GM12892 (cell line): ENCODE results near the gene GNAZ.

ENCODE experiments used
- DNase-seq: peaks from one replicate; pipeline ENCODE4 v3.0.0; 2011; ENCODE audit not compliant: insufficient read length
- FAIRE-seq: peaks from 2 replicates; lab custom pipeline; 2011; peaks lifted over from hg19 to GRCh38; lab: Jason Lieb, UNC
- POLR2A ChIP-seq: IDR thresholded peaks from 2 replicates; pipeline ENCODE4 v1.6.1; 2011; ENCODE audit warnings: low read depth, low read length, control low read depth
- POLR2AphosphoS5 ChIP-seq: IDR thresholded peaks from 2 replicates; pipeline ENCODE4 v1.6.1; 2011; ENCODE audit warnings: low read depth, low read length, control low read depth
- TAF1 ChIP-seq: IDR thresholded peaks from 2 replicates; pipeline ENCODE4 v1.6.1; 2011; ENCODE audit warnings: low read depth, mild to moderate bottlenecking, control low read depth, low read length, borderline replicate concordance

The GNAZ gene

DNA sequence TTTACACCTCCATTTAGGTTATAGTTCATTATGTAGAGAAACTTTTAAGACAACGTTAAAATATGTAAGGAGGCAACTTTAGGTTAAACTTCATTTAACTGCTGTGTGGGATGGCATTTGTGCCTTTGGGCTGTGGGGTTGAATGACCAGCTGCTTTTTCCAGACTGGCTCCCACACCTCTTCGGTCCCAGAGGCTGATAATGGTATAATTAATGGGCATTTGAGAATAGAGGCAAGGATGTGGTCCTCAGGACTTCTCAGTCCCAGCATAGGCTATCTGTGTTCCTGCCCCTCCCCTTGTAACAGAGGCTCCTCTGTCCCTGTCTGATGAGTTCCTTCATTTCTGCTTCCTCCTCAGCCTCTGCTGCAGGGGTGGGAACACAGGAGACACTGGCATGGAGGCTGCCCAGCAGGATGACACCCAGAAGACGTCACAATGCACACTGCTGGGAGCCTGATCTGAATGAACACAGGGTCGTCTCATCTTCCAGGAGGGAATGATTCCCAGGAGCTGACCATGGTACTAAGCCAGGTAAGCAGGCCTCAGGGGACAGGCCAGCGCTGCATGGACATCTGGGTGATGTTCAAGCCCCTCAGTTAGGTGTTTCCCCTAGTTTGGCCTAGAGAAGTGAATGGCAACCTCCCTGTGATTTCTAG is 17.1 kb upstream of the GNAZ start:
- FAIRE-seq, result no peak
- TF ChIP-seq POLR2AphosphoS5 (no peak), TAF1 (no peak), POLR2A (no peak)
- no peak for DNase-seq

GRCh38 chr22:23053912-23054530 is 16.3 kb upstream of the GNAZ start:
- FAIRE-seq (no peak), DNase-seq (no peak)

GRCh38 chr22:23054531-23055257 is 15.6 kb upstream of the GNAZ start:
- DNase-seq, result no peak
- no peak for TF ChIP-seq POLR2AphosphoS5
- TF ChIP-seq TAF1, result no peak
- TF ChIP-seq POLR2A, result no peak
- FAIRE-seq, result peak; percentile 85

More at GRCh38 chr22:23053912-23054530, 16.3 kb upstream of the GNAZ start:
- TF ChIP-seq POLR2AphosphoS5 (no peak), TAF1 (no peak), POLR2A (no peak)

DNA sequence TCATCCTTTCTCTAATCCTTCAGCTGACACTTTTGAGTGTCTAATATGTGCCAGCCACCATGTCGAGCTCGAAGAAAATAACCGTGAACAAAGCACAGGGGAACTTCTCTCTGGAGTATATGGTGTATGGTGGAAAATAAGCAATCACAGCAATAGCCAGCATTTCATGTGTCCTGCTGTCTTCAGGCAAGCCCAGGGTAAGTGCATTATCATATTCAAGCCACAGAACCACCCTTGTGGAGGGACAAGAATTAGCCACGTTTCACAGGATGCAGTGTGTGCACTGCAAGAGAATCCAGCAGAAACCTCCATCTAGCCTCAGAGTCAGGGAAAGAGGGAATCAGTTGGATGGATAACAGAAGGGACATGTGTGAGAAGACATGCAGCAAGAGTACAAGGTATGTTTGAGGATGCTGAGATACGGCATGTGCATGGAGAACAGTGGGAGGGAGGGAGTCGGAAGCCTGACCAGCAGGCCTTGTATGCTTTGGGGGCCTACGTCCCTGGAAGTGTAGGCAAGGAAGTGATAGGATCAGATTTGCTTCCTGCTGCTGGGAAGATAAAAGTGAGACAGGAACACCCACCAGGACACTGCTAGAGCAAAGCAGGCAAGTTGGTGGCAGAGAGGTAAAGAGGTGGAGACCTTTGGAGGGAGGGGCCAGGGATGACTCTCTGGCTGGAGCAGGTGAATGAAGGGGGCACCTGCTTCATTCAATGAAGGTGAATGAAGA is 14.7 kb upstream of the GNAZ start:
- peak; percentile 60 for FAIRE-seq
- TF ChIP-seq POLR2A (no peak), TAF1 (no peak), POLR2AphosphoS5 (no peak)
- DNase-seq, result no peak

GRCh38 chr22:23057331-23057730 is 13.0 kb upstream of the GNAZ start:
- no peak for FAIRE-seq
- DNase-seq, result no peak
- TF ChIP-seq TAF1 (no peak), POLR2A (no peak), POLR2AphosphoS5 (no peak)

DNA sequence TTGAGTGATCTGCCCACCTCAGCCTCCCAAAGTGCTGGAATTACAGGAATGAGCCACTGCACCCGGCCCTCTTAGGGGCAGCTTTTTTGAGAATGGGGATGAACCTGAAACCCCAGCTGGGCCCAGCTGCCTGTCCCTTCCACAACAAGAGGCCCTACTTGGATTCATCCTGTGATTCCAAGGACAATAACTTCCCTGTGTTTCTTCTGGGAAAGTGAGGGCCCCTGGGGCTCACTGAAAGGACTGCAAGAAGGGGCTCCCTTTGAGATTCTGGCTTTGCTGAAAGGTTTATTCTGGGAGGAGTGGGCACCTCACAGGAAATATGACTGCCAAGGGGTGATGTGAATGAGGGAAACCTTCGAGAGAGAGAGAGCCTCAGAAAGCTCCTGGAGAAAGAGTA is 12.3 kb upstream of the GNAZ start:
- no peak for DNase-seq
- no peak for FAIRE-seq
- no peak for TF ChIP-seq POLR2A
- TF ChIP-seq POLR2AphosphoS5, result no peak
- TF ChIP-seq TAF1, result no peak

DNA sequence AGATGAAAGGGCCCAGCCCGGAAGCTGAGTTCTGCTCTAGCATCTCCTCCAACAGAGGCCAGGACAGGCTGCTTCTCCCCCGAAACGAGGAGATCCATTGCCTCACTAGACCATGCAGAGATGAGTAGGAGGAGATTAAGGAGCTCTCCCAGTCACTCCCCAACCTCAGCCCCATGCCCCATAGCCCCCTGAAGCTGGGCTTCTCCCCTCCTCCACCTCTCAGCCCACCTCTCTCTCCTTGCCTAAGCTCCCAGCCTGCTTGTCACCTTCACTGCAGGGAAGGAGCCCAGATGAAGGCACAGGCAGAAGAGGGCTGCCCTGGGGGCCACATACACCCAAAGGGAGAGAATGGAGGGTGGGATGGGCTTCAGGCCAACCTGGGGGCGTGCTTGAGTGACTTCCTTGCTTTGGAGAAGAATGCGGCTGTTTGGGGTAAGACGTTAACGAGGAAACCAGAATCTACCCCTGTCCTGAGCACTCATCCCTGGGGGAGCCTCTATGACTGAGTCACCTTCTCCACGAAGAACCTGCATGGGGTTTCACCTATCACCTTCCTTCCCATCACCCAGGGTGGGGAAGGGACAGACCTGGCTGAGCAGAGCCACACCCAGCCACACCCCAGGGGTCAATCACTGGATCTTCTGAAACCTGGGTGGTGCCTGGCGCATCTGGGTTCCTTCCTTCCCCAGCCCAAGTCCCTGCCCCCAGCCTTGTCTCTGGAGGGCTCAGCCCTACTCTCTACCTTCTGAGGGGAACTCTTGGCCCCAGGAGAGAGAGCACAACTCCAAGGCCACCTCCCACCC is 11.6 kb upstream of the GNAZ start:
- TF ChIP-seq POLR2A, result no peak
- TF ChIP-seq TAF1, result no peak
- TF ChIP-seq POLR2AphosphoS5, result no peak
- no peak for DNase-seq
- FAIRE-seq, result no peak

GRCh38 chr22:23059284-23059948 is 10.9 kb upstream of the GNAZ start:
- DNase-seq, result no peak
- TF ChIP-seq POLR2AphosphoS5, result no peak
- TF ChIP-seq TAF1, result no peak
- no peak for TF ChIP-seq POLR2A
- no peak for FAIRE-seq

GRCh38 chr22:23060612-23061400 is 9.5 kb upstream of the GNAZ start:
- FAIRE-seq (no peak), DNase-seq (no peak)
- TF ChIP-seq POLR2AphosphoS5, result no peak
- TF ChIP-seq POLR2A, result no peak
- no peak for TF ChIP-seq TAF1
